HG02840 (cell line): ENCODE measurements around the gene ATP1A1.
A peak's percentile ranks its signal among the peaks of the same experiment; 100 is the strongest.

Source experiments
- ATAC-seq: cut with Tn5 transposase; IDR thresholded peaks from one replicate; pipeline ENCODE4 v1.9.1; 2021; ENCODE audit warnings: mild to moderate bottlenecking, moderate library complexity, moderate number of reproducible peaks; ENCODE audit not compliant: unreplicated experiment, low FRiP score

The ATP1A1 gene

GRCh38 chr1:116372651-116373430 lies at the start of gene ATP1A1:
ATP1A1 (plus strand) TSS chr1:116373244; CDS start chr1:116373512, 268 bp downstream.
- peak; percentile 73 for ATAC-seq

- no peak for ATAC-seq
Measured at GRCh38 chr1:116323491-116323890, 49.6 kb upstream of the ATP1A1 start.

- no peak for ATAC-seq
Measured at GRCh38 chr1:116324411-116324810, 48.6 kb upstream of the ATP1A1 start.

- ATAC-seq = no peak
Measured at GRCh38 chr1:116325104-116325503, 47.9 kb upstream of the ATP1A1 start.

- ATAC-seq = no peak
Measured at GRCh38 chr1:116325922-116326321, 47.1 kb upstream of the ATP1A1 start.

GRCh38 chr1:116326486-116326885 lies 46.6 kb upstream of the ATP1A1 start:
- ATAC-seq = no peak

- ATAC-seq = no peak
Measured at GRCh38 chr1:116328671-116329070, 44.4 kb upstream of the ATP1A1 start.

- no peak for ATAC-seq
Measured at GRCh38 chr1:116329524-116330341, 43.3 kb upstream of the ATP1A1 start.

- no peak for ATAC-seq
Measured at GRCh38 chr1:116330342-116330652, 42.7 kb upstream of the ATP1A1 start.

GRCh38 chr1:116330846-116331245 lies 42.2 kb upstream of the ATP1A1 start:
- no peak for ATAC-seq

- no peak for ATAC-seq
Measured at GRCh38 chr1:116331523-116331922, 41.5 kb upstream of the ATP1A1 start.

GRCh38 chr1:116332451-116332850 lies 40.6 kb upstream of the ATP1A1 start:
- no peak for ATAC-seq

- ATAC-seq = no peak
Measured at GRCh38 chr1:116333171-116334014, 39.7 kb upstream of the ATP1A1 start.

- ATAC-seq = no peak
Measured at GRCh38 chr1:116334015-116334547, 39.0 kb upstream of the ATP1A1 start.

GRCh38 chr1:116334868-116335635 lies 38.0 kb upstream of the ATP1A1 start:
- ATAC-seq = no peak

GRCh38 chr1:116335850-116336624 lies 37.0 kb upstream of the ATP1A1 start:
- no peak for ATAC-seq

- no peak for ATAC-seq
Measured at GRCh38 chr1:116337398-116337797, 35.6 kb upstream of the ATP1A1 start.

- ATAC-seq = no peak
Measured at GRCh38 chr1:116338400-116338799, 34.6 kb upstream of the ATP1A1 start.
